ENCODE data around the gene UPF1.

The UPF1 gene

GRCh38 chr19:18841400-18841799, 9.6 kb downstream of the UPF1 start:
- no peaks in the 10 kb centered on the region for H3K9me2 ChIP-seq (replicated peaks; ENCODE audit: insufficient read depth, low read length)
- no peak for DNase-seq
- H3K27ac ChIP-seq (ENCODE audit: low read length), result no peak overlapping the region

DNA sequence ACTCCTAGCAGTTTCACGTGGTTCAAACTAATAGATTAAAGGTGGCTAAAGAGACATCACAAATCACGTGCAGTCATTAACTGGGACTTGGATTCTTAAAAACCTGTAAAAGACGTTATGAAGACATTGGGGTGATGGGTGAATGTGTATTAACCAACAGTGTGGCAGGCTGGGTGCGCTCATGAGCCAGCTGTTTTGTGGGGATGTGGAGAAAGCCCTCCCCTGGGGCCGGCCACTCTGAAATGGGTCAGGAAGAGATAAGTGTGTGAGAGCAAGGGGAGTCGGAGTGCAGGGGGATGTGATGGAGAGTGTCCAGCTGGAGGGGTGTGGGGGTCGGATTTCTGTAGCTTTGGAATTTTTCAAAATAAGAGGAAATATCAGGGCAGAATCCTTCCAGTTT, 10.4 kb downstream of the UPF1 start:
- Histone ChIP-seq H3K9me2 (replicated peaks; ENCODE audit: insufficient read depth, low read length) (no peaks in the 10 kb centered on the region), H3K4me1 (ENCODE audit: low read length) (peaks cover 6% of the 10 kb centered on the region), H3K4me3 (ENCODE audit: low read length) (no peak overlapping the region), H2AFZ (ENCODE audit: low read length) (no peak overlapping the region), H3K9me3 (replicated peaks; ENCODE audit: insufficient read depth, low read length) (no peaks in the 10 kb centered on the region), H3K9ac (ENCODE audit: low read length) (no peak overlapping the region), H3K79me2 (ENCODE audit: low read length) (peaks cover 100% of the 10 kb centered on the region), H4K20me1 (ENCODE audit: insufficient read depth, low read length) (peaks cover 92% of the 10 kb centered on the region), H3K27ac (ENCODE audit: low read length) (no peak overlapping the region), H3F3A (ENCODE audit: insufficient read depth, low read length) (no peaks in the 10 kb centered on the region), H3K36me3 (replicated peaks; ENCODE audit: insufficient read depth, low read length) (peaks cover 8% of the 10 kb centered on the region; the same call in 1 of the 2 replicates), H3K4me2 (ENCODE audit: low read depth, low read length) (no peak overlapping the region), H3K27me3 (replicated peaks; ENCODE audit: insufficient read depth, low read length) (no peaks in the 10 kb centered on the region)
- no peak for DNase-seq
- no peak for TF ChIP-seq CTCF (IDR thresholded peaks at IDR 0.05; ENCODE audit: low read length)
- no peak for TF ChIP-seq EZH2phosphoT487 (IDR thresholded peaks at IDR 0.05; ENCODE audit: low read length)
- TF ChIP-seq EZH2 (optimal IDR thresholded peaks at IDR 0.05; ENCODE audit: low read depth, low read length), result no peak

More at GRCh38 chr19:18841400-18841799, 9.6 kb downstream of the UPF1 start:
- H3K9me3 ChIP-seq (replicated peaks; ENCODE audit: insufficient read depth, low read length), result no peaks in the 10 kb centered on the region
- peaks cover 94% of the 10 kb centered on the region for H4K20me1 ChIP-seq (ENCODE audit: insufficient read depth, low read length)
- no peaks in the 10 kb centered on the region for H3K27me3 ChIP-seq (replicated peaks; ENCODE audit: insufficient read depth, low read length)
- peaks cover 100% of the 10 kb centered on the region for H3K79me2 ChIP-seq (ENCODE audit: low read length)
- H3F3A ChIP-seq (ENCODE audit: insufficient read depth, low read length), result no peaks in the 10 kb centered on the region
- no peak overlapping the region for H2AFZ ChIP-seq (ENCODE audit: low read length)
- no peak overlapping the region for H3K4me2 ChIP-seq (ENCODE audit: low read depth, low read length)
- no peak overlapping the region for H3K4me3 ChIP-seq (ENCODE audit: low read length)
- H3K4me1 ChIP-seq (ENCODE audit: low read length), result peaks cover 7% of the 10 kb centered on the region
- H3K36me3 ChIP-seq (replicated peaks; ENCODE audit: insufficient read depth, low read length), result peaks cover 8% of the 10 kb centered on the region; the same call in 1 of the 2 replicates
- no peak overlapping the region for H3K9ac ChIP-seq (ENCODE audit: low read length)
- no peak for TF ChIP-seq CTCF (IDR thresholded peaks at IDR 0.05; ENCODE audit: low read length)
- no peak for TF ChIP-seq EZH2phosphoT487 (IDR thresholded peaks at IDR 0.05; ENCODE audit: low read length)
- no peak for TF ChIP-seq EZH2 (optimal IDR thresholded peaks at IDR 0.05; ENCODE audit: low read depth, low read length)

GRCh38 chr19:18843960-18844359, 12.2 kb downstream of the UPF1 start:
- Histone ChIP-seq H3K9ac (ENCODE audit: low read length) (no peak overlapping the region), H3K36me3 (replicated peaks; ENCODE audit: insufficient read depth, low read length) (no peaks in the 10 kb centered on the region; the same call in 1 of the 2 replicates), H3K4me3 (ENCODE audit: low read length) (no peak overlapping the region), H3K27ac (ENCODE audit: low read length) (no peak overlapping the region), H3F3A (ENCODE audit: insufficient read depth, low read length) (no peaks in the 10 kb centered on the region), H3K79me2 (ENCODE audit: low read length) (peaks cover 100% of the 10 kb centered on the region), H3K27me3 (replicated peaks; ENCODE audit: insufficient read depth, low read length) (no peaks in the 10 kb centered on the region), H3K9me2 (replicated peaks; ENCODE audit: insufficient read depth, low read length) (no peaks in the 10 kb centered on the region), H3K4me1 (ENCODE audit: low read length) (peaks cover 13% of the 10 kb centered on the region), H3K9me3 (replicated peaks; ENCODE audit: insufficient read depth, low read length) (no peaks in the 10 kb centered on the region), H2AFZ (ENCODE audit: low read length) (no peak overlapping the region), H3K4me2 (ENCODE audit: low read depth, low read length) (no peak overlapping the region), H4K20me1 (ENCODE audit: insufficient read depth, low read length) (peaks cover 92% of the 10 kb centered on the region)
- no peak for TF ChIP-seq EZH2 (optimal IDR thresholded peaks at IDR 0.05; ENCODE audit: low read depth, low read length)
- no peak for TF ChIP-seq CTCF (IDR thresholded peaks at IDR 0.05; ENCODE audit: low read length)
- TF ChIP-seq EZH2phosphoT487 (IDR thresholded peaks at IDR 0.05; ENCODE audit: low read length), result no peak
- DNase-seq, result no peak
